ENCODE results near the gene GAN.

DNA sequence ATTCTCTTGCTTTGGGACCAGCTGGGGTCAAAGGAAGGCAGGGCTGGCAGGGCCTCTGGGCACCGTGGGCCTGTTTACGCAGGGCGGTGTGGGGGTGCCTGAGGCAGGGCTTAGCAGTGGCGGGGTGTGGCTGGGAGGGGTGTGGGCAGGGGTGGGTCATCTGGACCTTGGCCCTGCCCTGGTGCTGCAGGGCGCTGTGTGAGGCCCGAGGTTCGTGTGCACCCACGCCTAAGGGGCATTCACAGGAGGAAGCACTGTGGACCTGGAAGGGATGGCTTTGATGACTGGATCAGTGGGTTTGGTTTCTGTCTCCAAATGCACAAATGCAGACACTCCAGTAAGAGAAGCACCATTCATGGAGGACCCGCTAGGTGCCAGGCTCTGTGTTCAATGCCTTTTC is 39.0 kb upstream of the GAN start:
- TF ChIP-seq, protein P1, sequence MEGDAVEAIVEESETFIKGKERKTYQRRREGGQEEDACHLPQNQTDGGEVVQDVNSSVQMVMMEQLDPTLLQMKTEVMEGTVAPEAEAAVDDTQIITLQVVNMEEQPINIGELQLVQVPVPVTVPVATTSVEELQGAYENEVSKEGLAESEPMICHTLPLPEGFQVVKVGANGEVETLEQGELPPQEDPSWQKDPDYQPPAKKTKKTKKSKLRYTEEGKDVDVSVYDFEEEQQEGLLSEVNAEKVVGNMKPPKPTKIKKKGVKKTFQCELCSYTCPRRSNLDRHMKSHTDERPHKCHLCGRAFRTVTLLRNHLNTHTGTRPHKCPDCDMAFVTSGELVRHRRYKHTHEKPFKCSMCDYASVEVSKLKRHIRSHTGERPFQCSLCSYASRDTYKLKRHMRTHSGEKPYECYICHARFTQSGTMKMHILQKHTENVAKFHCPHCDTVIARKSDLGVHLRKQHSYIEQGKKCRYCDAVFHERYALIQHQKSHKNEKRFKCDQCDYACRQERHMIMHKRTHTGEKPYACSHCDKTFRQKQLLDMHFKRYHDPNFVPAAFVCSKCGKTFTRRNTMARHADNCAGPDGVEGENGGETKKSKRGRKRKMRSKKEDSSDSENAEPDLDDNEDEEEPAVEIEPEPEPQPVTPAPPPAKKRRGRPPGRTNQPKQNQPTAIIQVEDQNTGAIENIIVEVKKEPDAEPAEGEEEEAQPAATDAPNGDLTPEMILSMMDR (IDR thresholded peaks at IDR 0.05) = no peak
- TF ChIP-seq POLR2A (IDR thresholded peaks at IDR 0.05) = no peak
